Endothelial cell of umbilical vein (primary cell): ENCODE data around the gene SMARCD1. TPM values are rescaled to one million over a fixed set of nuclear protein-coding genes. Genes with fewer than 3 reads are reported as not detected.

Experiments
- BruUV-seq: library from RNA; stranded (reverse); fragments of 400-500 nt; replicated peaks from 2 replicates; lab custom pipeline; 2021; lab: Mats Ljungman, UMichigan
- CTCF ChIA-PET: fragments of 300-600, 350-600 bp; sonication (Branson Sonifier 250); formaldehyde crosslinking; loops from one replicate; lab custom pipeline; 2021; ENCODE audit warnings: antibody characterized with exemption, inconsistent platforms; lab: Charles Lee
- POLR2A ChIA-PET: fragments of 300-600, 350-600 bp; sonication (Branson Sonifier 250); formaldehyde crosslinking; loops from one replicate; lab custom pipeline; 2021; ENCODE audit warnings: antibody characterized with exemption, inconsistent platforms; lab: Charles Lee
- DNase-seq: peaks from one replicate; pipeline ENCODE4 v3.0.0-alpha.2; 2011; ENCODE audit warnings: low read depth, low spot score
- FAIRE-seq: peaks from 2 replicates; lab custom pipeline; 2011; peaks lifted over from hg19 to GRCh38; lab: Jason Lieb, UNC
- H2AFZ ChIP-seq: 2 replicates; pipeline ENCODE4 v1.6.0; 2012; ENCODE audit warnings: low read depth, low read length, control low read depth, inconsistent platforms
- H3K27ac ChIP-seq: 2 replicates; pipeline ENCODE4 v1.5.1; 2011; ENCODE audit warnings: low read depth, mild to moderate bottlenecking, control low read depth, low read length, moderate library complexity; ENCODE audit not compliant: insufficient read depth
- H3K27me3 ChIP-seq, 2 experiments: 2 replicates each; pipeline versions ENCODE4 v1.6.0 to v1.6.1; 2011; ENCODE audit warnings: low read length in 2 of 2, mixed read lengths in 1 of 2; ENCODE audit not compliant: control insufficient read depth in 2 of 2, insufficient read depth in 2 of 2
- H3K36me3 ChIP-seq, 2 experiments: 2 replicates in 1 of 2; 3 replicates in 1 of 2; pipeline ENCODE4 v1.5.1; 2011; ENCODE audit warnings: low read length in 2 of 2, mild to moderate bottlenecking in 1 of 2, moderate library complexity in 1 of 2; ENCODE audit not compliant: control insufficient read depth in 2 of 2, insufficient read depth in 2 of 2; ENCODE audit errors: extremely low read depth in 1 of 2
- H3K4me1 ChIP-seq: 3 replicates; pipeline ENCODE4 v1.5.1; 2011; ENCODE audit warnings: mild to moderate bottlenecking, low read length; ENCODE audit not compliant: control insufficient read depth, insufficient read depth; ENCODE audit errors: extremely low read depth
- H3K4me2 ChIP-seq: 2 replicates; pipeline ENCODE4 v1.6.1; 2011; ENCODE audit warnings: low read length, control low read depth, mixed read lengths; ENCODE audit not compliant: insufficient read depth
- H3K4me3 ChIP-seq, 3 experiments: fragments of 200-600 bp in 1 of 3; sonication (generic), shearing (Covaris generic) in 1 of 3; replicated peaks in 1 of 3; 2 replicates each; pipeline ENCODE4 v1.5.1; 2011 to 2016; ENCODE audit warnings: control low read depth in 3 of 3, low read length in 3 of 3, mild to moderate bottlenecking in 2 of 3, inconsistent platforms in 1 of 3, low read depth in 1 of 3, moderate library complexity in 1 of 3; ENCODE audit not compliant: insufficient read depth in 1 of 3
- H3K79me2 ChIP-seq: 2 replicates; pipeline ENCODE4 v1.6.0; 2012; ENCODE audit warnings: low read length, inconsistent platforms; ENCODE audit not compliant: control insufficient read depth, insufficient read depth
- H3K9ac ChIP-seq: replicated peaks from 2 replicates; pipeline ENCODE3; 2011; ENCODE audit warnings: low read length, control low read depth; ENCODE audit not compliant: insufficient read depth; ENCODE audit errors: extremely low read depth
- H3K9me1 ChIP-seq: replicated peaks from 3 replicates; pipeline ENCODE4 v1.6.0; 2011; ENCODE audit warnings: mild to moderate bottlenecking, low read length; ENCODE audit not compliant: control insufficient read depth, insufficient read depth; ENCODE audit errors: extremely low read depth
- H3K9me3 ChIP-seq: replicated peaks from 2 replicates; pipeline ENCODE4 v1.5.1; 2012; ENCODE audit warnings: low read length, inconsistent platforms; ENCODE audit not compliant: control insufficient read depth, insufficient read depth
- H4K20me1 ChIP-seq: replicated peaks from 2 replicates; pipeline ENCODE3; 2011; ENCODE audit warnings: mild to moderate bottlenecking, low read length; ENCODE audit not compliant: control insufficient read depth, insufficient read depth; ENCODE audit errors: extremely low read depth
- EZH2 ChIP-seq: IDR thresholded peaks from 2 replicates; pipeline ENCODE4 v1.6.1; 2012; ENCODE audit warnings: borderline replicate concordance, low read depth, mild to moderate bottlenecking, moderate library complexity, low read length, inconsistent platforms; ENCODE audit not compliant: severe bottlenecking
- FOS ChIP-seq: IDR thresholded peaks from 2 replicates; pipeline ENCODE4 v1.6.1; 2011; ENCODE audit warnings: mild to moderate bottlenecking, low read length, moderate library complexity, borderline replicate concordance; ENCODE audit not compliant: insufficient read depth
- GATA2 ChIP-seq: IDR thresholded peaks from 2 replicates; pipeline ENCODE4 v1.7.0; 2011; ENCODE audit warnings: low read depth, mild to moderate bottlenecking, moderate library complexity, mixed read lengths, low read length; ENCODE audit not compliant: insufficient read length, insufficient read depth
- JUN ChIP-seq: IDR thresholded peaks from 2 replicates; pipeline ENCODE4 v1.6.1; 2011; ENCODE audit warnings: borderline replicate concordance, low read depth; ENCODE audit not compliant: insufficient read length, insufficient read depth
- MYC ChIP-seq: IDR thresholded peaks from one replicate; pipeline ENCODE4 v1.6.1; 2011; ENCODE audit warnings: mild to moderate bottlenecking, low read depth, low read length
- POLR2A ChIP-seq: IDR thresholded peaks from 2 replicates; pipeline ENCODE4 v1.6.1; 2012; ENCODE audit warnings: low read depth, mild to moderate bottlenecking, control low read depth, low read length
- POLR2AphosphoS5 ChIP-seq: IDR thresholded peaks from 2 replicates; pipeline ENCODE4 v1.6.1; 2012; ENCODE audit warnings: low read depth, mild to moderate bottlenecking, control low read depth, low read length, moderate library complexity; ENCODE audit not compliant: insufficient read depth
- dilution Hi-C: fragments of 300-500 bp; cut with MboI; formaldehyde crosslinking; loops from one replicate; pipeline ENCODE4 v1.15.0; 2019; ENCODE audit warnings: low sequenced_read_pairs; ENCODE audit not compliant: extremely low pct_ligation_motif_present
- intact Hi-C: fragments of 100-400 bp; cut with micrococcal nuclease; formaldehyde crosslinking; loops from one replicate; pipeline ENCODE4 v1.10.0; 2022
- polyA plus RNA-seq, 4 experiments: library from polyadenylated mRNA; depleted of rRNA in 3 of 4; stranded (reverse) in 3 of 4; unstranded in 1 of 4; fragments of >200 nt; gene quantifications; 2 replicates each; pipeline versions ENCODE4 v1.2.1 to v1.2.3, GENCODE V29; 2011 to 2012; ENCODE audit warnings: missing spikeins in 1 of 4
- total RNA-seq: library from RNA; stranded (reverse); gene quantifications from 2 replicates; pipeline ENCODE4 v1.2.3, GENCODE V29; 2021
- TF ChIP-seq, protein P1 (sequence below), 2 donors: IDR thresholded peaks; 1 replicate in 1 of 2; 2 replicates in 1 of 2; pipeline ENCODE4 v1.5.1; 2011; ENCODE audit warnings: low read length in 2 of 2, mild to moderate bottlenecking in 2 of 2, moderate library complexity in 2 of 2, control low read depth in 1 of 2, inconsistent platforms in 1 of 2, low read depth in 1 of 2; ENCODE audit not compliant: insufficient read depth in 1 of 2; ENCODE audit errors: extremely low read depth in 1 of 2
- TF ChIP-seq, protein P2 (sequence below): IDR thresholded peaks from 2 replicates; pipeline ENCODE4 v1.6.1; 2011; ENCODE audit not compliant: insufficient read depth, insufficient read length

The SMARCD1 gene
- total and polyA plus RNA-seq, 2 donors (not counting 3 experiments of a cell fraction or from before 2014, with no cell fraction given): 86.6 to 94.2 TPM

DNA sequence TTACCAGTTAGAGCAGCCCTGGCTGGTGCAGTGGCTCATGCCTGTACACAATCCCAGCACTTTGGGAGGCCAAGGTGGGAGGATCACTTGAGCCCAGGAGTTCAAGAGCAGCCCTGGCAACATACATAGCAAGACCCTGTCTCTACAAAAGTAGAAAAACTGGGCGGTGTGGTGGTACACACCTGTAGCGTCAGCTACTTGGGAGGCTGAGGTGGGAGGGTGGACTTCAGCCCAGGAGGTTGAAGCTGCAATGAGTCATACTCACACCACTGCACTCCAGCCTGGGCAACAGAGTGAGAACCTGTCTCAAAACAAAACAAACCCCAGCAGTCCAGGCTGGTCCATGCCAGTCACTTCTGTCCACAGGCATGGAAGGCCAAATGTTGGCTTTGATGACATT is 34.2 kb downstream of the SMARCD1 start:
- ChIA-PET CTCF (no interaction called here), POLR2A (interaction anchor here (0.6 kb wide), 1 partner anchor 534 kb away, joined by 5 read pairs; no protein-coding TSS in a partner anchor)
- Histone ChIP-seq H3K4me3 (no peak overlapping the region), H3K27me3 (no peaks in the 10 kb centered on the region), H3K4me2 (no peak overlapping the region), H3K27ac (no peak overlapping the region), H2AFZ (no peak overlapping the region), H3K9ac (no peak overlapping the region), H3K36me3 (peaks cover 0 to 8% of the 10 kb centered on the region in 2 experiments), H3K9me1 (no peaks in the 10 kb centered on the region), H3K79me2 (peaks cover 2% of the 10 kb centered on the region), H3K9me3 (no peaks in the 10 kb centered on the region), H3K4me1 (no peaks in the 10 kb centered on the region), H4K20me1 (no peaks in the 10 kb centered on the region)
- no peak for TF ChIP-seq GATA2
- TF ChIP-seq POLR2AphosphoS5: no peak
- no peak for TF ChIP-seq EZH2
- no peak for TF ChIP-seq FOS
- TF ChIP-seq POLR2A: no peak
- TF ChIP-seq, protein P1, sequence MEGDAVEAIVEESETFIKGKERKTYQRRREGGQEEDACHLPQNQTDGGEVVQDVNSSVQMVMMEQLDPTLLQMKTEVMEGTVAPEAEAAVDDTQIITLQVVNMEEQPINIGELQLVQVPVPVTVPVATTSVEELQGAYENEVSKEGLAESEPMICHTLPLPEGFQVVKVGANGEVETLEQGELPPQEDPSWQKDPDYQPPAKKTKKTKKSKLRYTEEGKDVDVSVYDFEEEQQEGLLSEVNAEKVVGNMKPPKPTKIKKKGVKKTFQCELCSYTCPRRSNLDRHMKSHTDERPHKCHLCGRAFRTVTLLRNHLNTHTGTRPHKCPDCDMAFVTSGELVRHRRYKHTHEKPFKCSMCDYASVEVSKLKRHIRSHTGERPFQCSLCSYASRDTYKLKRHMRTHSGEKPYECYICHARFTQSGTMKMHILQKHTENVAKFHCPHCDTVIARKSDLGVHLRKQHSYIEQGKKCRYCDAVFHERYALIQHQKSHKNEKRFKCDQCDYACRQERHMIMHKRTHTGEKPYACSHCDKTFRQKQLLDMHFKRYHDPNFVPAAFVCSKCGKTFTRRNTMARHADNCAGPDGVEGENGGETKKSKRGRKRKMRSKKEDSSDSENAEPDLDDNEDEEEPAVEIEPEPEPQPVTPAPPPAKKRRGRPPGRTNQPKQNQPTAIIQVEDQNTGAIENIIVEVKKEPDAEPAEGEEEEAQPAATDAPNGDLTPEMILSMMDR (IDR thresholded peaks at IDR 0.05; ENCODE audit: extremely low read depth in 1 of 2, insufficient read depth in 1 of 2, low read depth in 1 of 2, low read length in 2 of 2): no peak
- TF ChIP-seq MYC: no peak
- no peak for TF ChIP-seq JUN
- TF ChIP-seq, protein P2, sequence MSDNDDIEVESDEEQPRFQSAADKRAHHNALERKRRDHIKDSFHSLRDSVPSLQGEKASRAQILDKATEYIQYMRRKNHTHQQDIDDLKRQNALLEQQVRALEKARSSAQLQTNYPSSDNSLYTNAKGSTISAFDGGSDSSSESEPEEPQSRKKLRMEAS: no peak
- dilution Hi-C loops (no loop called here), intact Hi-C loops (no loop called here)
- FAIRE-seq: no peak
- no peak for DNase-seq
- no TSS peak for BruUV-seq
